PC-3 (cell line): ENCODE results near the gene KDM4C. TPM values are rescaled to one million over a fixed set of nuclear protein-coding genes. Genes with fewer than 3 reads are reported as not detected.
A peak's percentile ranks its signal among the peaks of the same experiment; 100 is the strongest.

ENCODE experiments used
- ATAC-seq: fragments of 200-7000 bp; cut with Tn5 transposase; 2 replicates; pipeline ENCODE4 v1.9.1; 2020; ENCODE audit warnings: mild to moderate bottlenecking, moderate library complexity
- BruUV-seq: library from RNA; stranded (reverse); fragments of 400-500 nt; replicated peaks from 2 replicates; lab custom pipeline; 2021; lab: Mats Ljungman, UMichigan
- CTCF ChIA-PET: fragments of 300-600 bp; sonication (Branson Sonifier 250); formaldehyde crosslinking; loops from one replicate; lab custom pipeline; 2022; ENCODE audit warnings: antibody characterized with exemption; lab: Charles Lee
- POLR2A ChIA-PET: fragments of 300-600 bp; sonication (Branson Sonifier 250); formaldehyde crosslinking; loops from one replicate; lab custom pipeline; 2022; ENCODE audit warnings: antibody characterized with exemption; ENCODE audit not compliant: unreplicated experiment; lab: Charles Lee
- DNase-seq: peaks from one replicate; pipeline ENCODE4 v3.0.0-alpha.2; 2015
- H2AFZ ChIP-seq: fragments of 300-600 bp; sonication (generic); 2 replicates; pipeline ENCODE4 v1.6.0; 2016; ENCODE audit warnings: antibody characterized with exemption, low read length
- H3F3A ChIP-seq: fragments of 300-600 bp; sonication (generic); one replicate; pipeline ENCODE4 v1.6.0; 2017; ENCODE audit warnings: antibody characterized with exemption, low read length, control low read depth, mild to moderate bottlenecking; ENCODE audit not compliant: unreplicated experiment
- H3K27ac ChIP-seq: fragments of 300-600 bp; sonication (generic); 2 replicates; pipeline ENCODE4 v1.5.1; 2016; ENCODE audit warnings: mild to moderate bottlenecking, low read length
- H3K27me3 ChIP-seq: fragments of 300-600 bp; sonication (generic); 2 replicates; pipeline ENCODE4 v1.6.1; 2016; ENCODE audit warnings: low read length, mixed read lengths
- H3K36me3 ChIP-seq: fragments of 300-600 bp; sonication (generic); 2 replicates; pipeline ENCODE4 v1.6.1; 2016; ENCODE audit warnings: low read depth, mixed run types, low read length, mixed read lengths
- H3K4me1 ChIP-seq: fragments of 300-600 bp; sonication (generic); 2 replicates; pipeline ENCODE4 v1.5.1; 2016; ENCODE audit warnings: low read length; ENCODE audit not compliant: insufficient read depth
- H3K4me2 ChIP-seq: fragments of 300-600 bp; sonication (generic); 2 replicates; pipeline ENCODE4 v1.6.0; 2016; ENCODE audit warnings: low read length
- H3K4me3 ChIP-seq: fragments of 300-600 bp; sonication (generic); 2 replicates; pipeline ENCODE4 v1.5.1; 2016; ENCODE audit warnings: mild to moderate bottlenecking, low read length, mixed read lengths
- H3K79me2 ChIP-seq: fragments of 300-600 bp; sonication (generic); 2 replicates; pipeline ENCODE4 v1.6.1; 2017; ENCODE audit warnings: low read length, mixed read lengths
- H3K9ac ChIP-seq: fragments of 300-600 bp; sonication (generic); 2 replicates; pipeline ENCODE4 v1.6.0; 2016; ENCODE audit warnings: mild to moderate bottlenecking, low read length
- H3K9me2 ChIP-seq: fragments of 300-600 bp; sonication (generic); replicated peaks from 2 replicates; pipeline ENCODE4 v1.6.1; 2016; ENCODE audit warnings: mixed run types, low read length, mixed read lengths
- H3K9me3 ChIP-seq: fragments of 300-600 bp; sonication (generic); 2 replicates; pipeline ENCODE4 v1.6.1; 2016; ENCODE audit warnings: low read length, mixed read lengths
- H4K20me1 ChIP-seq: fragments of 300-600 bp; sonication (generic); 2 replicates; pipeline ENCODE4 v1.6.1; 2016; ENCODE audit warnings: low read length, mixed read lengths
- CTCF ChIP-seq: fragments of 300-600 bp; sonication (generic); conservative IDR thresholded peaks from 2 replicates; pipeline ENCODE4 v1.5.1; 2017; ENCODE audit warnings: antibody characterized with exemption, low read depth, mild to moderate bottlenecking, low read length
- EZH2 ChIP-seq: fragments of 300-600 bp; sonication (generic); IDR thresholded peaks from one replicate; pipeline ENCODE4 v1.6.1; 2017; ENCODE audit warnings: antibody characterized with exemption, mild to moderate bottlenecking, low read length; ENCODE audit not compliant: unreplicated experiment
- EZH2phosphoT487 ChIP-seq: fragments of 300-600 bp; sonication (generic); IDR thresholded peaks from 2 replicates; pipeline ENCODE4 v1.6.1; 2018; ENCODE audit warnings: mild to moderate bottlenecking, antibody characterized with exemption, low read length, borderline replicate concordance
- intact Hi-C: fragments of 100-400 bp; cut with micrococcal nuclease; formaldehyde crosslinking; loops from 2 replicates; pipeline ENCODE4 v1.9.0; 2023
- total RNA-seq: library from RNA; depleted of rRNA; stranded (reverse); fragments of >200 nt; gene quantifications from 2 replicates; pipeline ENCODE4 v1.2.3, GENCODE V29; 2014

Gene KDM4C
- total RNA-seq, 1 experiment from 2014 or later = 27.0 TPM

GRCh38 chr9:7037176-7037575 lies 279.4 kb downstream of the KDM4C start:
- Histone ChIP-seq H3K9me2 (no peaks in the 10 kb centered on the region), H3K36me3 (no peaks in the 10 kb centered on the region), H3K4me2 (no peak overlapping the region), H3K9me3 (no peaks in the 10 kb centered on the region), H4K20me1 (no peaks in the 10 kb centered on the region), H2AFZ (no peak overlapping the region), H3K27ac (no peak overlapping the region), H3K9ac (no peak overlapping the region), H3K27me3 (no peaks in the 10 kb centered on the region), H3K4me1 (0 out of 2 replicates have a peak, but pooled peaks cover 5% of the 10 kb centered on the region), H3F3A (no peaks in the 10 kb centered on the region), H3K79me2 (no peaks in the 10 kb centered on the region), H3K4me3 (no peak overlapping the region)
- ChIA-PET CTCF (no interaction called here), POLR2A (no interaction called here)
- ATAC-seq = no peak
- TF ChIP-seq CTCF = no peak
- no peak for TF ChIP-seq EZH2phosphoT487
- TF ChIP-seq EZH2 = no peak
- intact Hi-C loops = no loop called here
- BruUV-seq = no TSS peak
- DNase-seq = no peak

GRCh38 chr9:7042124-7042523 lies 284.4 kb downstream of the KDM4C start:
- H3K27me3 ChIP-seq = no peaks in the 10 kb centered on the region
- H3K36me3 ChIP-seq = no peaks in the 10 kb centered on the region
- no peak overlapping the region for H2AFZ ChIP-seq
- intact Hi-C loops = no loop called here
- TF ChIP-seq EZH2phosphoT487 (no peak), EZH2 (no peak), CTCF (no peak)
- no TSS peak for BruUV-seq
- no peaks in the 10 kb centered on the region for H3K9me3 ChIP-seq
- H3K4me3 ChIP-seq = no peak overlapping the region
- ATAC-seq (no peak), DNase-seq (peak; percentile 51)
- POLR2A ChIA-PET = no interaction called here
- no peak overlapping the region for H3K9ac ChIP-seq
- H3K27ac ChIP-seq = no peak overlapping the region
- no peaks in the 10 kb centered on the region for H4K20me1 ChIP-seq
- no peak overlapping the region for H3K4me2 ChIP-seq
- 0 out of 2 replicates have a peak, but pooled peaks cover 7% of the 10 kb centered on the region for H3K4me1 ChIP-seq
- no peaks in the 10 kb centered on the region for H3K9me2 ChIP-seq
- H3K79me2 ChIP-seq = no peaks in the 10 kb centered on the region
- CTCF ChIA-PET = no interaction called here
- H3F3A ChIP-seq = no peaks in the 10 kb centered on the region

DNA sequence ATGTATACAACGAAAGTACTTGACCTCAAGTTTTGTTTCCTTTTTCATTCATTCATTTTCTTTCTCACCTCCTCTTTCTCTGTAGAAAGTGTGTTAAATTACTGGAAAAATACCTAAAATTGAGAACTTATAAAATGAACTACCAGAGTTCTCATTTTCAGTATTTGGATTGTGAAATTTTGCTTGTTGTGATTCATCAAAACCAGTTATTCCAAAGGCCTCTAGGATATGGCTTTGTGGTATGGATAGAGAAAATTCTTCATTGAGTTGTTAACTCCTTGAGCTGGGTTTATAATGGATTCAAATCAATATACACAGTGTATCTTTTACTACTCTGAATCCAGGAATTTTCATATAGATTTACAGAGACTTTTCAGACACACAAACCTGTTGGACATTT lies 287.6 kb downstream of the KDM4C start:
- POLR2A ChIA-PET = no interaction called here

More for the DNA sequence above, 287.6 kb downstream of the KDM4C start:
- H3K36me3 ChIP-seq = no peaks in the 10 kb centered on the region
- H3K9ac ChIP-seq = no peak overlapping the region
- no TSS peak for BruUV-seq
- no peaks in the 10 kb centered on the region for H3K9me2 ChIP-seq
- no peaks in the 10 kb centered on the region for H3K9me3 ChIP-seq
- H3K4me3 ChIP-seq = no peak overlapping the region
- no peak for ATAC-seq
- intact Hi-C loops = no loop called here
- no peaks in the 10 kb centered on the region for H4K20me1 ChIP-seq
- CTCF ChIA-PET = no interaction called here
- H3K27ac ChIP-seq = no peak overlapping the region
- H2AFZ ChIP-seq = no peak overlapping the region
- H3K27me3 ChIP-seq = no peaks in the 10 kb centered on the region
- DNase-seq = peak; percentile 28
- no peak for TF ChIP-seq EZH2
- no peak for TF ChIP-seq CTCF
- TF ChIP-seq EZH2phosphoT487 = no peak
- no peaks in the 10 kb centered on the region for H3F3A ChIP-seq
- H3K4me1 ChIP-seq = 0 out of 2 replicates have a peak, but pooled peaks cover 7% of the 10 kb centered on the region
- no peaks in the 10 kb centered on the region for H3K79me2 ChIP-seq
- no peak overlapping the region for H3K4me2 ChIP-seq
